ENCODE measurements around the gene PPP2R5C. TPM values are rescaled to one million over a fixed set of nuclear protein-coding genes. Genes with fewer than 3 reads are reported as not detected.

Gene PPP2R5C
- total RNA-seq, 1 experiment from 2014 or later = 96.1 TPM

GRCh38 chr14:101844219-101844618 is 82.7 kb downstream of the PPP2R5C start:
- Histone ChIP-seq H4K20me1 (ENCODE audit: low read length) (no peaks in the 10 kb centered on the region), H3F3A (ENCODE audit: low read length, unreplicated experiment) (no peaks in the 10 kb centered on the region), H3K4me2 (ENCODE audit: low read length) (no peak overlapping the region), H3K9me2 (replicated peaks; ENCODE audit: low read length) (no peaks in the 10 kb centered on the region), H3K9ac (ENCODE audit: low read length) (no peak overlapping the region), H3K79me2 (ENCODE audit: low read length) (peaks cover 30% of the 10 kb centered on the region), H3K27me3 (ENCODE audit: low read length) (no peaks in the 10 kb centered on the region), H3K4me1 (ENCODE audit: insufficient read depth, low read length) (no peaks in the 10 kb centered on the region), H3K36me3 (ENCODE audit: low read depth, low read length) (0 out of 2 replicates have a peak, but pooled peaks cover 3% of the 10 kb centered on the region), H2AFZ (ENCODE audit: low read length) (no peak overlapping the region), H3K9me3 (ENCODE audit: low read length) (no peaks in the 10 kb centered on the region), H3K4me3 (ENCODE audit: low read length) (no peak overlapping the region), H3K27ac (ENCODE audit: low read length) (no peak overlapping the region)
- CTCF ChIA-PET = interaction anchor here (0.8 kb wide), 1 partner anchor 133 kb away, joined by 4 read pairs; no protein-coding TSS in a partner anchor
- intact Hi-C loops (cut with micrococcal nuclease) = loop anchor here (5.0 kb wide), 1 partner anchor 72 kb away; no protein-coding TSS in a partner anchor
- POLR2A ChIA-PET (ENCODE audit: unreplicated experiment) = no interaction called here
- ATAC-seq = no peak
- BruUV-seq (replicated peaks) = no TSS peak
- DNase-seq = no peak
- no peak for TF ChIP-seq EZH2 (IDR thresholded peaks at IDR 0.05; ENCODE audit: low read length, unreplicated experiment)
- no peak for TF ChIP-seq EZH2phosphoT487 (IDR thresholded peaks at IDR 0.05; ENCODE audit: borderline replicate concordance, low read length)

- Histone ChIP-seq H3K27ac (ENCODE audit: low read length) (no peak overlapping the region), H3K36me3 (ENCODE audit: low read depth, low read length) (0 out of 2 replicates have a peak, but pooled peaks cover 3% of the 10 kb centered on the region), H3K9me2 (replicated peaks; ENCODE audit: low read length) (no peaks in the 10 kb centered on the region), H3K4me1 (ENCODE audit: insufficient read depth, low read length) (no peaks in the 10 kb centered on the region), H3K27me3 (ENCODE audit: low read length) (no peaks in the 10 kb centered on the region), H3K4me3 (ENCODE audit: low read length) (no peak overlapping the region), H3K9ac (ENCODE audit: low read length) (no peak overlapping the region), H3K79me2 (ENCODE audit: low read length) (peaks cover 35% of the 10 kb centered on the region), H3K9me3 (ENCODE audit: low read length) (no peaks in the 10 kb centered on the region), H3F3A (ENCODE audit: low read length, unreplicated experiment) (no peaks in the 10 kb centered on the region), H3K4me2 (ENCODE audit: low read length) (no peak overlapping the region), H2AFZ (ENCODE audit: low read length) (no peak overlapping the region), H4K20me1 (ENCODE audit: low read length) (no peaks in the 10 kb centered on the region)
- ATAC-seq (no peak), DNase-seq (no peak)
- intact Hi-C loops (cut with micrococcal nuclease) = loop anchor here (5.0 kb wide), 1 partner anchor 72 kb away; no protein-coding TSS in a partner anchor
- TF ChIP-seq EZH2phosphoT487 (IDR thresholded peaks at IDR 0.05; ENCODE audit: borderline replicate concordance, low read length) = no peak
- TF ChIP-seq EZH2 (IDR thresholded peaks at IDR 0.05; ENCODE audit: low read length, unreplicated experiment) = no peak
- TF ChIP-seq CTCF (conservative IDR thresholded peaks at IDR 0.05; ENCODE audit: low read depth, low read length) = no peak
- ChIA-PET CTCF (interaction anchor here (0.8 kb wide), 1 partner anchor 134 kb away, joined by 4 read pairs; no protein-coding TSS in a partner anchor), POLR2A (ENCODE audit: unreplicated experiment) (no interaction called here)
- no TSS peak for BruUV-seq (replicated peaks)
These were observed 83.2 kb downstream of the PPP2R5C start for GRCh38 chr14:101844751-101845150.

- no peaks in the 10 kb centered on the region for H4K20me1 ChIP-seq (ENCODE audit: low read length)
- no peak overlapping the region for H2AFZ ChIP-seq (ENCODE audit: low read length)
- H3K4me3 ChIP-seq (ENCODE audit: low read length) = no peak overlapping the region
- H3K4me2 ChIP-seq (ENCODE audit: low read length) = no peak overlapping the region
- no peak overlapping the region for H3K9ac ChIP-seq (ENCODE audit: low read length)
- 0 out of 2 replicates have a peak, but pooled peaks cover 3% of the 10 kb centered on the region for H3K36me3 ChIP-seq (ENCODE audit: low read depth, low read length)
- ChIA-PET CTCF (no interaction called here), POLR2A (ENCODE audit: unreplicated experiment) (no interaction called here)
- H3K9me3 ChIP-seq (ENCODE audit: low read length) = no peaks in the 10 kb centered on the region
- no TSS peak for BruUV-seq (replicated peaks)
- no peak overlapping the region for H3K27ac ChIP-seq (ENCODE audit: low read length)
- H3K4me1 ChIP-seq (ENCODE audit: insufficient read depth, low read length) = no peaks in the 10 kb centered on the region
- ATAC-seq = no peak
- DNase-seq = no peak
- H3F3A ChIP-seq (ENCODE audit: low read length, unreplicated experiment) = no peaks in the 10 kb centered on the region
- intact Hi-C loops (cut with micrococcal nuclease) = no loop called here
- TF ChIP-seq CTCF (conservative IDR thresholded peaks at IDR 0.05; ENCODE audit: low read depth, low read length) = no peak
- TF ChIP-seq EZH2 (IDR thresholded peaks at IDR 0.05; ENCODE audit: low read length, unreplicated experiment) = no peak
- TF ChIP-seq EZH2phosphoT487 (IDR thresholded peaks at IDR 0.05; ENCODE audit: borderline replicate concordance, low read length) = no peak
- no peaks in the 10 kb centered on the region for H3K9me2 ChIP-seq (replicated peaks; ENCODE audit: low read length)
- H3K79me2 ChIP-seq (ENCODE audit: low read length) = peaks cover 41% of the 10 kb centered on the region
- H3K27me3 ChIP-seq (ENCODE audit: low read length) = no peaks in the 10 kb centered on the region
These were observed 84.0 kb downstream of the PPP2R5C start for GRCh38 chr14:101845496-101845895.
